Sigmoid colon (tissue), 7 donors: Measurements from ENCODE around the gene ARHGAP15. TPM values are rescaled to one million over a fixed set of nuclear protein-coding genes. Genes with fewer than 3 reads are reported as not detected.

ENCODE experiments used
- DNase-seq: peaks from one replicate; pipeline ENCODE4 v3.0.0-alpha.2; 2019
- H3K27ac ChIP-seq, 4 donors: fragments of 200-600 bp; sonication (generic); one replicate each; pipeline ENCODE4 v1.5.1; 2016 to 2019; ENCODE audit warnings: mild to moderate bottlenecking in 1 of 4
- H3K27me3 ChIP-seq, 3 donors: fragments of 200-600 bp; sonication (generic); one replicate each; pipeline ENCODE4 v1.5.1; 2019; ENCODE audit warnings: mild to moderate bottlenecking in 1 of 3
- H3K36me3 ChIP-seq, 4 donors: fragments of 200-600 bp; sonication (generic); one replicate each; pipeline ENCODE4 v1.5.1; 2016 to 2019
- H3K4me1 ChIP-seq, 4 donors: fragments of 200-600 bp; sonication (generic); one replicate each; pipeline ENCODE4 v1.5.1; 2017 to 2019
- H3K4me3 ChIP-seq, 4 donors: fragments of 200-600 bp; sonication (generic); one replicate each; pipeline ENCODE4 v1.5.1; 2017 to 2019; ENCODE audit warnings: mild to moderate bottlenecking in 2 of 4, moderate library complexity in 1 of 4
- H3K9me3 ChIP-seq, 4 donors: fragments of 200-600 bp in 3 of 4; sonication (generic) in 3 of 4; one replicate each; pipeline versions ENCODE4 v1.5.1 to v1.6.1; 2013 to 2019
- CTCF ChIP-seq, 4 experiments: fragments of 450-650 bp in 3 of 4; fragments of 200-600 bp in 1 of 4; IDR thresholded peaks; one replicate each; pipeline ENCODE4 v1.5.1; 2016 to 2019; ENCODE audit warnings: antibody characterized with exemption in 4 of 4, mild to moderate bottlenecking in 3 of 4, moderate library complexity in 2 of 4
- EP300 ChIP-seq, 4 donors: sonication (generic); formaldehyde crosslinking; IDR thresholded peaks; one replicate each; pipeline ENCODE4 v1.6.1; 2017; ENCODE audit warnings: antibody characterized with exemption in 4 of 4
- POLR2A ChIP-seq, 2 donors: fragments of 450-650 bp; IDR thresholded peaks; one replicate each; pipeline ENCODE4 v1.6.1; 2016; ENCODE audit warnings: antibody characterized with exemption in 2 of 2, mild to moderate bottlenecking in 2 of 2, moderate library complexity in 2 of 2
- POLR2AphosphoS5 ChIP-seq, 4 donors: sonication (generic); formaldehyde crosslinking; IDR thresholded peaks; one replicate each; pipeline ENCODE4 v1.6.1; 2017; ENCODE audit warnings: antibody characterized with exemption in 4 of 4
- WGBS, 2 donors: extraction: QIAGEN DNeasy Blood & Tissue Kit; methylation state at CpG; one replicate each; pipeline ENCODE4 v1.1.7; 2013; 5-methylcytosine and 5-hydroxymethylcytosine counted together
- intact Hi-C: fragments of 100-400 bp; cut with DNase I; formaldehyde crosslinking; loops from one replicate; pipeline ENCODE4 v1.15.1; 2023
- polyA plus RNA-seq, 3 donors: library from polyadenylated mRNA; stranded (reverse); fragments of 200-250 nt; gene quantifications; one replicate each; pipeline ENCODE4 v1.2.3, GENCODE V29; 2013
- total RNA-seq, 4 donors: library from RNA; depleted of rRNA; stranded (reverse); fragments of >200 nt; gene quantifications; one replicate each; pipeline ENCODE4 v1.1.0, GENCODE V29; 2016
- donor health status: healthy with polysubstance abuse.
- donor health status: Bipolar disorder and iron deficiency.
- donor health status: healthy.

ARHGAP15 gene
- total and polyA plus RNA-seq, 7 donors = 3.7 to 16.4 (median 6.0) TPM

GRCh38 chr2:143155661-143156060 lies 26.4 kb downstream of the ARHGAP15 start:
- no peaks in the 10 kb centered on the region for H3K4me1 ChIP-seq
- H3K27ac ChIP-seq = no peak overlapping the region
- TF ChIP-seq POLR2A (IDR thresholded peaks at IDR 0.05) (no peak), POLR2AphosphoS5 (IDR thresholded peaks at IDR 0.05) (no peak), EP300 (IDR thresholded peaks at IDR 0.05) (no peak), CTCF (IDR thresholded peaks at IDR 0.05) (no peak)
- no peaks in the 10 kb centered on the region for H3K36me3 ChIP-seq
- no peak overlapping the region for H3K4me3 ChIP-seq
- no peak for DNase-seq
- no peaks in the 10 kb centered on the region for H3K27me3 ChIP-seq
- H3K9me3 ChIP-seq = no peaks in the 10 kb centered on the region
- intact Hi-C loops = no loop called here

GRCh38 chr2:143157001-143157400 lies 27.8 kb downstream of the ARHGAP15 start:
- Histone ChIP-seq H3K9me3 (no peaks in the 10 kb centered on the region), H3K27ac (no peak overlapping the region), H3K27me3 (no peaks in the 10 kb centered on the region), H3K4me1 (no peaks in the 10 kb centered on the region), H3K36me3 (no peaks in the 10 kb centered on the region), H3K4me3 (no peak overlapping the region)
- 91 to 95% methylated on average over 1 of the region's 1 CpG for WGBS, 2 donors
- intact Hi-C loops = no loop called here
- DNase-seq = no peak
- TF ChIP-seq POLR2AphosphoS5 (IDR thresholded peaks at IDR 0.05) = no peak
- no peak for TF ChIP-seq EP300 (IDR thresholded peaks at IDR 0.05)
- TF ChIP-seq POLR2A (IDR thresholded peaks at IDR 0.05) = no peak
- no peak for TF ChIP-seq CTCF (IDR thresholded peaks at IDR 0.05)

GRCh38 chr2:143157418-143157817 lies 28.2 kb downstream of the ARHGAP15 start:
- no peaks in the 10 kb centered on the region for H3K4me1 ChIP-seq
- no peak overlapping the region for H3K27ac ChIP-seq
- intact Hi-C loops = no loop called here
- H3K4me3 ChIP-seq = no peak overlapping the region
- 79 to 83% methylated on average over 3 of the region's 3 CpGs for WGBS, 2 donors
- no peak for DNase-seq
- TF ChIP-seq CTCF (IDR thresholded peaks at IDR 0.05) (no peak), EP300 (IDR thresholded peaks at IDR 0.05) (no peak), POLR2A (IDR thresholded peaks at IDR 0.05) (no peak), POLR2AphosphoS5 (IDR thresholded peaks at IDR 0.05) (no peak)
- H3K9me3 ChIP-seq = no peaks in the 10 kb centered on the region
- no peaks in the 10 kb centered on the region for H3K36me3 ChIP-seq
- no peaks in the 10 kb centered on the region for H3K27me3 ChIP-seq

- no peak overlapping the region for H3K4me3 ChIP-seq
- no peaks in the 10 kb centered on the region for H3K9me3 ChIP-seq
- TF ChIP-seq EP300 (IDR thresholded peaks at IDR 0.05) (no peak), CTCF (IDR thresholded peaks at IDR 0.05) (no peak), POLR2AphosphoS5 (IDR thresholded peaks at IDR 0.05) (no peak), POLR2A (IDR thresholded peaks at IDR 0.05) (no peak)
- no peaks in the 10 kb centered on the region for H3K36me3 ChIP-seq
- WGBS, 2 donors = 29 to 73% methylated on average over 3 of the region's 3 CpGs
- no peak for DNase-seq
- no peak overlapping the region for H3K27ac ChIP-seq
- no peaks in the 10 kb centered on the region for H3K4me1 ChIP-seq
- intact Hi-C loops = no loop called here
- H3K27me3 ChIP-seq = no peaks in the 10 kb centered on the region
Measured at GRCh38 chr2:143158098-143158497, 28.9 kb downstream of the ARHGAP15 start.
